Measurements from ENCODE around the gene MIOX. TPM values are rescaled to one million over a fixed set of nuclear protein-coding genes. Genes with fewer than 3 reads are reported as not detected.

The MIOX gene
- total and polyA plus RNA-seq, 2 of the 13 experiments (the other 11 are each of a cell fraction or from before 2014, with no cell fraction given): 1.5 to 2.9 TPM

DNA sequence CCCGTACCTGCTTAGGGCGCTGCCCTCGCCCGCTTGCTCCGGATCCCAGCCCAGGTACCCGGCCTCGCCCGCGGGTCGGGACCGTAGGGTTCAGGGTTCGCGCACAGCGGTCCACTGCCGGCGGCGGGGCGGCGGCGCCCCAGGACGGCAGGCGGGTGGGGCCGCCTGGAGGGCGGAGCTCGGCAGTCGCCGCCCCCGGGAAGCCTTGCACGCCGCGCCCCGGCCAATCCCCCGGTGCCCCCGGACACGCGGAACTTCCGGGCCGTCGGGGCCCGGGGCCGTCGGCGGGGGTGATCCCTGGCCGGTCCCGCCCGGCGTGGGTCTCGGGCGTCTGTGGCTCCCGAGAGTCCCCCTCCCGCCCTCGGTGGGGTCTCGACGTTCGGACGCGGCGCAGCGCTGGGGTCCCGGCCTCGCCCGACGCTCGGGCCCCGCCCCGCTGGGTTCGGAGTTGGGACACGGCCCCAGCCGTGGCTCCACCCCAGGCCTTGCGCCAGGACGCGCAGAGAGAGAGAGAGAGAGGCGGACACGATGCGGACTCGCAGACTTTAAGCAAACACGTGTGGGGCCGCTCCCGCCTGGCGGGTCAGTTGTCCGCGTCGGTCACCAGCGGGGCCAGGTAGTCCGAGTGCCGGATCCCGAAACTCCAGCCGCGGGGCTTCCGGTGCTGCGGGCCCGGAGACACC is 43.4 kb downstream of the MIOX start, which contains the start of gene TYMP (continued):
- TF ChIP-seq ZNF619 (CRISPR knock-in tag; IDR thresholded peaks at IDR 0.05): no peak
- TF ChIP-seq HMG20A (CRISPR knock-in tag; IDR thresholded peaks at IDR 0.05; ENCODE audit: borderline replicate concordance): no peak
- no peak for TF ChIP-seq ZNF569 (CRISPR knock-in tag; IDR thresholded peaks at IDR 0.05; ENCODE audit: borderline replicate concordance)
- TF ChIP-seq ZSCAN31 (CRISPR knock-in tag; IDR thresholded peaks at IDR 0.05; ENCODE audit: low read depth): no peak; the same call in 1 of the 2 replicates
- TF ChIP-seq, protein P1, sequence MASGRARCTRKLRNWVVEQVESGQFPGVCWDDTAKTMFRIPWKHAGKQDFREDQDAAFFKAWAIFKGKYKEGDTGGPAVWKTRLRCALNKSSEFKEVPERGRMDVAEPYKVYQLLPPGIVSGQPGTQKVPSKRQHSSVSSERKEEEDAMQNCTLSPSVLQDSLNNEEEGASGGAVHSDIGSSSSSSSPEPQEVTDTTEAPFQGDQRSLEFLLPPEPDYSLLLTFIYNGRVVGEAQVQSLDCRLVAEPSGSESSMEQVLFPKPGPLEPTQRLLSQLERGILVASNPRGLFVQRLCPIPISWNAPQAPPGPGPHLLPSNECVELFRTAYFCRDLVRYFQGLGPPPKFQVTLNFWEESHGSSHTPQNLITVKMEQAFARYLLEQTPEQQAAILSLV (CRISPR knock-in tag; IDR thresholded peaks at IDR 0.05; ENCODE audit: borderline replicate concordance): no peak; the same call in 1 of the 2 replicates
- no peak; the same call in 1 of the 2 replicates for TF ChIP-seq SOX5 (CRISPR knock-in tag; IDR thresholded peaks at IDR 0.05; ENCODE audit: borderline replicate concordance)
- TF ChIP-seq SPEN (CRISPR knock-in tag; IDR thresholded peaks at IDR 0.05; ENCODE audit: low read depth): 0 out of 2 replicates have a peak, but pooled peaks have one; percentile 73
- TF ChIP-seq, protein P2, sequence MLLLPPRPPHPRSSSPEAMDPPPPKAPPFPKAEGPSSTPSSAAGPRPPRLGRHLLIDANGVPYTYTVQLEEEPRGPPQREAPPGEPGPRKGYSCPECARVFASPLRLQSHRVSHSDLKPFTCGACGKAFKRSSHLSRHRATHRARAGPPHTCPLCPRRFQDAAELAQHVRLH (CRISPR knock-in tag; IDR thresholded peaks at IDR 0.05; ENCODE audit: borderline replicate concordance, low read depth): no peak
- 0 out of 2 replicates have a peak, but pooled peaks have one; percentile 36 for TF ChIP-seq HOXD1 (CRISPR knock-in tag; IDR thresholded peaks at IDR 0.05)
- TF ChIP-seq, protein P3, sequence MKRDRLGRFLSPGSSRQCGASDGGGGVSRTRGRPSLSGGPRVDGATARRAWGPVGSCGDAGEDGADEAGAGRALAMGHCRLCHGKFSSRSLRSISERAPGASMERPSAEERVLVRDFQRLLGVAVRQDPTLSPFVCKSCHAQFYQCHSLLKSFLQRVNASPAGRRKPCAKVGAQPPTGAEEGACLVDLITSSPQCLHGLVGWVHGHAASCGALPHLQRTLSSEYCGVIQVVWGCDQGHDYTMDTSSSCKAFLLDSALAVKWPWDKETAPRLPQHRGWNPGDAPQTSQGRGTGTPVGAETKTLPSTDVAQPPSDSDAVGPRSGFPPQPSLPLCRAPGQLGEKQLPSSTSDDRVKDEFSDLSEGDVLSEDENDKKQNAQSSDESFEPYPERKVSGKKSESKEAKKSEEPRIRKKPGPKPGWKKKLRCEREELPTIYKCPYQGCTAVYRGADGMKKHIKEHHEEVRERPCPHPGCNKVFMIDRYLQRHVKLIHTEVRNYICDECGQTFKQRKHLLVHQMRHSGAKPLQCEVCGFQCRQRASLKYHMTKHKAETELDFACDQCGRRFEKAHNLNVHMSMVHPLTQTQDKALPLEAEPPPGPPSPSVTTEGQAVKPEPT (CRISPR knock-in tag; IDR thresholded peaks at IDR 0.05; ENCODE audit: low read depth): 0 out of 2 replicates have a peak, but pooled peaks have one; percentile 52
- no peak for TF ChIP-seq MAZ (IDR thresholded peaks at IDR 0.05; ENCODE audit: borderline replicate concordance, low read depth, low read length)
- TF ChIP-seq MAZ (CRISPR knock-in tag; IDR thresholded peaks at IDR 0.05; ENCODE audit: low read depth): peak; percentile 70
- TF ChIP-seq ZNF589 (CRISPR knock-in tag; conservative IDR thresholded peaks at IDR 0.05): no peak
- peak; percentile 25; the same call in 1 of the 2 replicates for TF ChIP-seq ZBTB1 (CRISPR knock-in tag; IDR thresholded peaks at IDR 0.05; ENCODE audit: borderline replicate concordance)
- no peak for TF ChIP-seq ZNF615 (CRISPR knock-in tag; IDR thresholded peaks at IDR 0.05; ENCODE audit: borderline replicate concordance)
- TF ChIP-seq HIVEP1 (CRISPR knock-in tag; IDR thresholded peaks at IDR 0.05): peak; percentile 31; the same call in 1 of the 2 replicates
- TF ChIP-seq, protein P4, sequence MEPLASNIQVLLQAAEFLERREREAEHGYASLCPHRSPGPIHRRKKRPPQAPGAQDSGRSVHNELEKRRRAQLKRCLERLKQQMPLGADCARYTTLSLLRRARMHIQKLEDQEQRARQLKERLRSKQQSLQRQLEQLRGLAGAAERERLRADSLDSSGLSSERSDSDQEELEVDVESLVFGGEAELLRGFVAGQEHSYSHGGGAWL (CRISPR knock-in tag; IDR thresholded peaks at IDR 0.05): 0 out of 2 replicates have a peak, but pooled peaks have one; percentile 22
- TF ChIP-seq ZNF879 (CRISPR knock-in tag; IDR thresholded peaks at IDR 0.05): peak; percentile 50; the same call in 1 of the 2 replicates
- TF ChIP-seq DNMT3B (CRISPR knock-in tag; conservative IDR thresholded peaks at IDR 0.05): no peak
- no peak for TF ChIP-seq NCOA5 (CRISPR knock-in tag; IDR thresholded peaks at IDR 0.05)
- TF ChIP-seq, protein P5, sequence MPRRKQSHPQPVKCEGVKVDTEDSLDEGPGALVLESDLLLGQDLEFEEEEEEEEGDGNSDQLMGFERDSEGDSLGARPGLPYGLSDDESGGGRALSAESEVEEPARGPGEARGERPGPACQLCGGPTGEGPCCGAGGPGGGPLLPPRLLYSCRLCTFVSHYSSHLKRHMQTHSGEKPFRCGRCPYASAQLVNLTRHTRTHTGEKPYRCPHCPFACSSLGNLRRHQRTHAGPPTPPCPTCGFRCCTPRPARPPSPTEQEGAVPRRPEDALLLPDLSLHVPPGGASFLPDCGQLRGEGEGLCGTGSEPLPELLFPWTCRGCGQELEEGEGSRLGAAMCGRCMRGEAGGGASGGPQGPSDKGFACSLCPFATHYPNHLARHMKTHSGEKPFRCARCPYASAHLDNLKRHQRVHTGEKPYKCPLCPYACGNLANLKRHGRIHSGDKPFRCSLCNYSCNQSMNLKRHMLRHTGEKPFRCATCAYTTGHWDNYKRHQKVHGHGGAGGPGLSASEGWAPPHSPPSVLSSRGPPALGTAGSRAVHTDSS (CRISPR knock-in tag; conservative IDR thresholded peaks at IDR 0.05): no peak
